DND-41 (cell line): ENCODE results near the gene YTHDF1.

Source experiments
- CTCF ChIP-seq: IDR thresholded peaks from 2 replicates; pipeline ENCODE4 v1.5.1; 2012; ENCODE audit warnings: borderline replicate concordance, low read length, moderate library complexity, mild to moderate bottlenecking; ENCODE audit not compliant: poor library complexity, severe bottlenecking; ENCODE audit errors: extremely low read depth
- EZH2 ChIP-seq: IDR thresholded peaks from 3 replicates; pipeline ENCODE4 v1.6.1; 2012; ENCODE audit warnings: borderline replicate concordance, low read depth, mild to moderate bottlenecking, moderate library complexity, low read length, inconsistent platforms; ENCODE audit not compliant: severe bottlenecking

- TF ChIP-seq CTCF, result peak; percentile 63
- TF ChIP-seq EZH2, result no peak
Observed at GRCh38 chr20:63172726-63173125, 43.2 kb downstream of the YTHDF1 start.
